Hematopoietic multipotent progenitor cell treated with erythropoietin and hydrocortisone succinate and interleukin-3 and kit ligand, for 4 days (in vitro differentiated cells): Measurements from ENCODE around the gene PNMA8A.

Experiments
- DNase-seq: peaks from one replicate; pipeline ENCODE4 v3.0.0-alpha.2; 2015

Gene PNMA8A

GRCh38 chr19:46491975-46492682 is 20.8 kb upstream of the PNMA8A start:
- no peak for DNase-seq

GRCh38 chr19:46490774-46491173 is 19.4 kb upstream of the PNMA8A start:
- no peak for DNase-seq

- peak; percentile 53 for DNase-seq
Observed at GRCh38 chr19:46489445-46490272, 18.3 kb upstream of the PNMA8A start.

- no peak for DNase-seq
Observed at GRCh38 chr19:46488551-46488950, 17.2 kb upstream of the PNMA8A start.

GRCh38 chr19:46487802-46488445 is 16.6 kb upstream of the PNMA8A start:
- peak; percentile 83 for DNase-seq

GRCh38 chr19:46487178-46487801 is 15.9 kb upstream of the PNMA8A start:
- DNase-seq, result no peak

- no peak for DNase-seq
Observed at GRCh38 chr19:46486358-46486757, 15.0 kb upstream of the PNMA8A start.

GRCh38 chr19:46484656-46485055 is 13.3 kb upstream of the PNMA8A start:
- no peak for DNase-seq

GRCh38 chr19:46482631-46483030 is 11.3 kb upstream of the PNMA8A start:
- DNase-seq, result no peak

GRCh38 chr19:46481947-46482346 is 10.6 kb upstream of the PNMA8A start:
- no peak for DNase-seq

GRCh38 chr19:46481223-46481848 is 10.0 kb upstream of the PNMA8A start:
- no peak for DNase-seq

GRCh38 chr19:46480415-46480814 is 9.1 kb upstream of the PNMA8A start:
- DNase-seq, result no peak

GRCh38 chr19:46478356-46478986 is 7.1 kb upstream of the PNMA8A start:
- DNase-seq, result peak; percentile 41

GRCh38 chr19:46475986-46476385 is 4.6 kb upstream of the PNMA8A start:
- no peak for DNase-seq

- DNase-seq, result no peak
Observed at GRCh38 chr19:46474211-46474610, 2.8 kb upstream of the PNMA8A start.

- no peak for DNase-seq
Observed at GRCh38 chr19:46472592-46472991, 1.2 kb upstream of the PNMA8A start.

- no peak for DNase-seq
Observed at GRCh38 chr19:46471811-46472543, 614 bp upstream of the PNMA8A start.

- no peak for DNase-seq
Observed at GRCh38 chr19:46470376-46470775, 987 bp downstream of the PNMA8A start.

GRCh38 chr19:46469541-46470185 is 1.7 kb downstream of the PNMA8A start:
- DNase-seq, result no peak

- no peak for DNase-seq
Observed at GRCh38 chr19:46466536-46467196, 4.7 kb downstream of the PNMA8A start.

- no peak for DNase-seq
Observed at GRCh38 chr19:46463516-46463915, 7.8 kb downstream of the PNMA8A start.
